ENCODE results near the gene GNA12. TPM values are rescaled to one million over a fixed set of nuclear protein-coding genes. Genes with fewer than 3 reads are reported as not detected.
A peak's percentile ranks its signal among the peaks of the same experiment; 100 is the strongest.

The GNA12 gene
- total RNA-seq, 4 donors from 2014 or later: 7.6 to 8.4 (median 8.1) TPM

DNA sequence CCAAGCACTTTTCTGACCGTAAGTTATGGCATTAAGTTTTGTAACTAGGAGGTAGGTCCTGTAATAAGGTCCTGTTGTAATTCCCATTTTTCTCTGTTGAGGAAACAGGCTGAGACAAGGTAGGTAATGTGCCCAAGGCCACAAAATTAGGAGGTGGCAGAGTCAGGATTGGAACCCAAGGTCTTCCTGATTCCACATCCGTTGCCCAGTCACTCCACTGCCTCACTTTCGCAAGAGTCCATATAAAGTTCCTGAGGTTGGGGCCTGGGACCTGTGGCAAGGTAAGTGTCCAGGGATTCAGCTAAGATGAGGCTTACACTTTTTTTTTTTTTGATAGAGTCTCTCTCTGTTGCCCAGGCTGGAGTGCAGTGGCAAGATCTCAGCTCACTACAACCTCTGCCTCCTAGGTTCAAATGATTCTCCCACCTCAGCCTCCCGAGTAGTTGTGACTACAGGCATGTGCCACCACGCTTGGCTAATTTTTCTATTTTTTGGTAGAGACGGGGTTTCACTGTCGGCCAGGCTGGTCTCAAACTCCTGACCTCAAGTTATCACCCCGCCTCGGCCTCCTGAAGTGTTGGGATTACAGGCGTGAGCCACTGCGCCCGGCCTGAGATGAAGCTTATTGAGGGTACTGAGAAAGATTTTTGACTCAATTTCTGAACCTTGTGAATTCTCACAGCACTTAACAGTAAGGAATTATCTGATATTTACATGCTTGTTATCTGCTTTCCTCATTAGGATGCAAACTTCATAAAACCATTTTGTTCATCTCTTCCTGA lies 20.3 kb upstream of the GNA12 start:
- in situ Hi-C loops (cut with MboI; ENCODE audit: low sequenced_read_pairs in 4 of 4): no loop called here
- no peaks in the 10 kb centered on the region for H3K9me3 ChIP-seq
- peak overlapping the region in 1 of 4 donors; percentile 16 for H3K4me3 ChIP-seq
- H3K27ac ChIP-seq: peak overlapping the region; percentile 68 to 83 (median 77)
- ATAC-seq (no peak), DNase-seq (no peak)
- TF ChIP-seq POLR2A (IDR thresholded peaks at IDR 0.05): no peak
- TF ChIP-seq, protein P1, sequence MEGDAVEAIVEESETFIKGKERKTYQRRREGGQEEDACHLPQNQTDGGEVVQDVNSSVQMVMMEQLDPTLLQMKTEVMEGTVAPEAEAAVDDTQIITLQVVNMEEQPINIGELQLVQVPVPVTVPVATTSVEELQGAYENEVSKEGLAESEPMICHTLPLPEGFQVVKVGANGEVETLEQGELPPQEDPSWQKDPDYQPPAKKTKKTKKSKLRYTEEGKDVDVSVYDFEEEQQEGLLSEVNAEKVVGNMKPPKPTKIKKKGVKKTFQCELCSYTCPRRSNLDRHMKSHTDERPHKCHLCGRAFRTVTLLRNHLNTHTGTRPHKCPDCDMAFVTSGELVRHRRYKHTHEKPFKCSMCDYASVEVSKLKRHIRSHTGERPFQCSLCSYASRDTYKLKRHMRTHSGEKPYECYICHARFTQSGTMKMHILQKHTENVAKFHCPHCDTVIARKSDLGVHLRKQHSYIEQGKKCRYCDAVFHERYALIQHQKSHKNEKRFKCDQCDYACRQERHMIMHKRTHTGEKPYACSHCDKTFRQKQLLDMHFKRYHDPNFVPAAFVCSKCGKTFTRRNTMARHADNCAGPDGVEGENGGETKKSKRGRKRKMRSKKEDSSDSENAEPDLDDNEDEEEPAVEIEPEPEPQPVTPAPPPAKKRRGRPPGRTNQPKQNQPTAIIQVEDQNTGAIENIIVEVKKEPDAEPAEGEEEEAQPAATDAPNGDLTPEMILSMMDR (IDR thresholded peaks at IDR 0.05 in 4 of 5, conservative IDR thresholded peaks at IDR 0.05 in 1 of 5): no peak
- peaks cover 11 to 19% of the 10 kb centered on the region in 2 donors for H3K4me1 ChIP-seq
- intact Hi-C loops (cut with DNase I; ENCODE audit: low total_unique reads): loop anchor here (10.0 kb wide), 2 partner anchors 290 to 1030 kb away; no protein-coding TSS in a partner anchor
- H3K27me3 ChIP-seq: no peaks in the 10 kb centered on the region
- no peaks in the 10 kb centered on the region for H3K36me3 ChIP-seq

DNA sequence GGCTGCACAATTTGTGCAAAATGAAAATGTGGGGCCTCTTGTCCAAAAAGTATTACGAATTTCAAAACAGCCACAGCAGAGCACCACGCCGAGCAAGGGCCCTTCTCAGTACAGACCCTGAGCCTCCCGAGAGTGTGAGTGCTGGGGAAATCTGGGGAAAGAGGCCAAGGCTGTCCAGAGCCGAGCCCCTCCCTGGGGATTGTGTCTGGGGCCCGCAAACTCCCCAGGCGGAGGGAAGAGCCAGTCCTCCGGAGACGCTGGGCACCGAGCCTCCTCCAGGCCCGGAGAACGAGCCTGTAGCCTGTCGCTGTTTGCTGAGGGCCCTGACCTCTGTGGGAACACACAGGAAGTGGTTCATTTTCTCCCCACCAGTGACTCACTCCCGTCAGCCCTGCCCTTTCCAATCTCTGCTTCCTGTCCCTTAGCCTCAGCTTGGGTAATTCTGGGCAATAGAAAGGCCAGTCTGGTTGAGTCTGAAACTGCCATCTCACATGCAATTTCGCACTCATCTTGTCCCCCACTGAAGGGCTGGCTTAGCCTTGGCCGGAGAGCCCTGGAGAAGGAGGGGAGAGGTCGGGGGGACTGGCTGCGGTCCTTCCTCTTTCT lies 19.5 kb upstream of the GNA12 start:
- no peaks in the 10 kb centered on the region for H3K27me3 ChIP-seq
- no peaks in the 10 kb centered on the region for H3K9me3 ChIP-seq
- in situ Hi-C loops (cut with MboI; ENCODE audit: low sequenced_read_pairs in 4 of 4): no loop called here
- peaks cover 11 to 19% of the 10 kb centered on the region in 2 donors for H3K4me1 ChIP-seq
- ATAC-seq (peak; percentile 57 to 78), DNase-seq (peak; percentile 61 to 74)
- peak overlapping the region in 2 of 4 donors; percentile 16 to 21 for H3K4me3 ChIP-seq
- no peaks in the 10 kb centered on the region for H3K36me3 ChIP-seq
- peak overlapping the region; percentile 68 to 83 (median 77) for H3K27ac ChIP-seq
- TF ChIP-seq, protein P1 (IDR thresholded peaks at IDR 0.05 in 4 of 5, conservative IDR thresholded peaks at IDR 0.05 in 1 of 5): no peak
- peak in 1 of 2 donors; percentile 41 for TF ChIP-seq POLR2A (IDR thresholded peaks at IDR 0.05)
- intact Hi-C loops (cut with DNase I; ENCODE audit: low total_unique reads): loop anchor here (10.0 kb wide), 2 partner anchors 291 to 1031 kb away; no protein-coding TSS in a partner anchor

DNA sequence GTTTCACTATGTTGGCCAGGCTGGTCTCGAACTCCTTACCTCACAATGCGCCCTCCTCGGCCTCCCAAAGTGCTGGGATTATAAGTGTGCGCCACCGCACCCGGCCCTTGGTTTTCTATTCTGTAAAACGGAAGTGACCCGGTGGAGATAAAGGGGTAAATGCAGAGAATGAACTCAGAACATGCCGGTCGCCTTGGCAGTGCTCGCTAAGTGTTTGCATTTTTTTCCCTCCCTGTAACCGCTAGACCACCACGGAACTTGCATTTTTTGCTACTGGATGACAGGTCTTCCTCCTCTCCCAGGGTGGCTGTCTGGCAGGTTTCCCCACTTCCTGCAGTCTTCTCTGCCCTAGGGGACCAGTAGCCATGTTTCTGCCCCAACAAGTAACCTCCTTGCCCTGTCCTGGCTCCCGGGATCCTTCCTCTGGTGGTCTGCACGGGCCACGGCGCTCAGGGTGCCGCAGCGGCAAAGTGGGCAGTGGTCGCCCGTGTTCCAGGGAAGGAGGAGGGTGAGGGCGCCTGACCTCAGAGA lies 18.8 kb upstream of the GNA12 start:
- ATAC-seq (no peak), DNase-seq (no peak)

DNA sequence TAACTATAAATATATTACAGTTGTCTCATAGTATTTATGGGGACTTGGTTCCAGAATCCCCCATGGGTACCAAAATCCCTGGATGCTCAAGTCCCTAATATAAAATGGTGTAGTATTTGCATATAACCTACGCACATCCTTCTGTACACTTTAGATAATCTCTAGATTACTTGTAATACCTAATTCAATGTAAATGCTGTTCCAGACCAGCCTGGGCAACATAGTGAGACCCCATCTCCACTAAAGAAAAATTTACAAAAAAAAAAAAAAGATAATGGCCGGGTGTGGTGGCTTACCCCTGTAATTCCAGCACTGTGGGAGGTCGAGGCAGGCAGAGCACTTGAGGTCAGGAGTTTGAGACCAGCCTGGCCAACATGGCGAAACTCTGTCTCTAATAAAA lies 17.4 kb upstream of the GNA12 start:
- in situ Hi-C loops (cut with MboI; ENCODE audit: low sequenced_read_pairs in 4 of 4) (no loop called here), intact Hi-C loops (cut with DNase I; ENCODE audit: low total_unique reads) (loop anchor here (10.0 kb wide), 2 partner anchors 293 to 1033 kb away; no protein-coding TSS in a partner anchor)
- TF ChIP-seq, protein P1 (IDR thresholded peaks at IDR 0.05 in 4 of 5, conservative IDR thresholded peaks at IDR 0.05 in 1 of 5): no peak
- TF ChIP-seq POLR2A (IDR thresholded peaks at IDR 0.05): no peak
- H3K27ac ChIP-seq: no peak overlapping the region
- no peaks in the 10 kb centered on the region for H3K9me3 ChIP-seq
- ATAC-seq (no peak), DNase-seq (no peak)
- peaks cover 11 to 21% of the 10 kb centered on the region in 2 donors for H3K4me1 ChIP-seq
- H3K36me3 ChIP-seq: no peaks in the 10 kb centered on the region
- no peak overlapping the region for H3K4me3 ChIP-seq
- H3K27me3 ChIP-seq: no peaks in the 10 kb centered on the region

More for the DNA sequence above, 18.8 kb upstream of the GNA12 start:
- in situ Hi-C loops (cut with MboI; ENCODE audit: low sequenced_read_pairs in 4 of 4): no loop called here
- Histone ChIP-seq H3K27me3 (no peaks in the 10 kb centered on the region), H3K4me1 (peaks cover 11 to 19% of the 10 kb centered on the region in 2 donors), H3K9me3 (no peaks in the 10 kb centered on the region), H3K4me3 (peak overlapping the region in 1 of 4 donors; percentile 16), H3K27ac (peak overlapping the region; percentile 68 to 83 (median 77)), H3K36me3 (no peaks in the 10 kb centered on the region)
- no peak for TF ChIP-seq POLR2A (IDR thresholded peaks at IDR 0.05)
- TF ChIP-seq, protein P1 (IDR thresholded peaks at IDR 0.05 in 4 of 5, conservative IDR thresholded peaks at IDR 0.05 in 1 of 5): no peak
- intact Hi-C loops (cut with DNase I; ENCODE audit: low total_unique reads): loop anchor here (10.0 kb wide), 2 partner anchors 292 to 1032 kb away; no protein-coding TSS in a partner anchor
